PC-9 (cell line): ENCODE results near the gene CCDC174. TPM values are rescaled to one million over a fixed set of nuclear protein-coding genes. Genes with fewer than 3 reads are reported as not detected.

Experiments used
- BruUV-seq: library from RNA; stranded (reverse); fragments of 400-500 nt; replicated peaks from 2 replicates; lab custom pipeline; 2021; lab: Mats Ljungman, UMichigan
- CTCF ChIA-PET: fragments of 300-600 bp; sonication (Branson Sonifier 250); formaldehyde crosslinking; loops from one replicate; lab custom pipeline; 2022; ENCODE audit warnings: antibody characterized with exemption; lab: Charles Lee
- POLR2A ChIA-PET: fragments of 300-600 bp; sonication (Branson Sonifier 250); formaldehyde crosslinking; loops from one replicate; lab custom pipeline; 2022; ENCODE audit warnings: antibody characterized with exemption; ENCODE audit not compliant: unreplicated experiment; lab: Charles Lee
- DNase-seq, 2 experiments: peaks; one replicate each; pipeline versions ENCODE4 v3.0.0 to v3.0.0-alpha.2; 2015 to 2022; ENCODE audit warnings: mixed read lengths in 1 of 2
- H2AFZ ChIP-seq: fragments of 200-600 bp; sonication (generic); 2 replicates; pipeline ENCODE4 v1.8.1; 2017; ENCODE audit warnings: antibody characterized with exemption
- H3F3A ChIP-seq: fragments of 200-600 bp; sonication (generic); 2 replicates; pipeline ENCODE4 v1.8.1; 2017; ENCODE audit warnings: antibody characterized with exemption, mild to moderate bottlenecking, low read depth; ENCODE audit not compliant: insufficient read depth
- H3K27ac ChIP-seq: fragments of 200-600 bp; sonication (generic); 2 replicates; pipeline ENCODE4 v1.6.1; 2016; ENCODE audit warnings: mixed run types
- H3K27me3 ChIP-seq: fragments of 200-600 bp; sonication (generic); 2 replicates; pipeline ENCODE4 v1.6.1; 2016; ENCODE audit warnings: low read depth, mixed run types; ENCODE audit not compliant: insufficient read depth
- H3K36me3 ChIP-seq: fragments of 200-600 bp; sonication (generic); 2 replicates; pipeline ENCODE4 v1.6.1; 2016; ENCODE audit warnings: low read depth, mixed run types
- H3K4me1 ChIP-seq: fragments of 200-600 bp; sonication (generic); replicated peaks from 2 replicates; pipeline ENCODE4 v1.6.1; 2016; ENCODE audit warnings: mixed run types; ENCODE audit not compliant: insufficient read depth
- H3K4me2 ChIP-seq: fragments of 200-600 bp; sonication (generic); 2 replicates; pipeline ENCODE4 v1.6.1; 2017; ENCODE audit warnings: mixed run types
- H3K4me3 ChIP-seq: fragments of 200-600 bp; sonication (generic); 2 replicates; pipeline ENCODE4 v1.6.1; 2016; ENCODE audit warnings: mixed run types
- H3K79me2 ChIP-seq: fragments of 200-600 bp; sonication (generic); 2 replicates; pipeline ENCODE4 v1.6.1; 2017; ENCODE audit warnings: low read depth, mixed run types
- H3K9me2 ChIP-seq: fragments of 200-600 bp; sonication (generic); 2 replicates; pipeline ENCODE4 v1.8.1; 2017; ENCODE audit warnings: mild to moderate bottlenecking; ENCODE audit not compliant: insufficient read depth
- H3K9me3 ChIP-seq: fragments of 200-600 bp; sonication (generic); 2 replicates; pipeline ENCODE4 v1.8.1; 2016; ENCODE audit warnings: low read depth; ENCODE audit not compliant: insufficient read depth
- H4K20me1 ChIP-seq: fragments of 200-600 bp; sonication (generic); 2 replicates; pipeline ENCODE4 v1.8.1; 2017; ENCODE audit not compliant: insufficient read depth
- CTCF ChIP-seq: fragments of 200-600 bp; sonication (generic); conservative IDR thresholded peaks from 2 replicates; pipeline ENCODE4 v1.6.1; 2017; ENCODE audit warnings: mixed run types, antibody characterized with exemption, mild to moderate bottlenecking, moderate library complexity
- EZH2 ChIP-seq: fragments of 200-600 bp; sonication (generic); IDR thresholded peaks from 2 replicates; pipeline ENCODE4 v1.8.0; 2017; ENCODE audit warnings: antibody characterized with exemption, low read depth
- intact Hi-C: fragments of 100-400 bp; cut with micrococcal nuclease; formaldehyde crosslinking; loops from one replicate; pipeline ENCODE4 v1.10.0; 2022; ENCODE audit not compliant: unreplicated experiment
- total RNA-seq: library from RNA; stranded (reverse); gene quantifications from 2 replicates; pipeline ENCODE4 v1.2.3, GENCODE V29; 2021

Gene CCDC174
- total RNA-seq, 1 experiment from 2014 or later, result 14.7 TPM

GRCh38 chr3:14636496-14637087 lies 15.0 kb upstream of the CCDC174 start:
- ChIA-PET CTCF (no interaction called here), POLR2A (no interaction called here)
- H2AFZ ChIP-seq, result no peak overlapping the region
- intact Hi-C loops, result no loop called here
- H4K20me1 ChIP-seq, result no peaks in the 10 kb centered on the region
- no peaks in the 10 kb centered on the region for H3K36me3 ChIP-seq
- no TSS peak for BruUV-seq
- H3K9me3 ChIP-seq, result no peaks in the 10 kb centered on the region
- H3K27ac ChIP-seq, result no peak overlapping the region
- TF ChIP-seq CTCF, result no peak
- no peak for TF ChIP-seq EZH2
- H3K27me3 ChIP-seq, result peaks cover 28% of the 10 kb centered on the region; the same call in 1 of the 2 replicates
- 0 out of 2 replicates have a peak, but pooled peaks cover 5% of the 10 kb centered on the region for H3K4me1 ChIP-seq
- no peaks in the 10 kb centered on the region for H3F3A ChIP-seq
- DNase-seq, result no peak
- H3K4me2 ChIP-seq, result no peak overlapping the region
- no peaks in the 10 kb centered on the region for H3K79me2 ChIP-seq
- no peaks in the 10 kb centered on the region for H3K9me2 ChIP-seq
- H3K4me3 ChIP-seq, result no peak overlapping the region

GRCh38 chr3:14640157-14640562 lies 11.4 kb upstream of the CCDC174 start:
- BruUV-seq, result no TSS peak
- Histone ChIP-seq H3F3A (no peaks in the 10 kb centered on the region), H3K4me1 (0 out of 2 replicates have a peak, but pooled peaks cover under 1% of the 10 kb centered on the region), H3K4me3 (no peak overlapping the region), H3K4me2 (no peak overlapping the region), H3K9me3 (no peaks in the 10 kb centered on the region), H4K20me1 (no peaks in the 10 kb centered on the region), H3K9me2 (no peaks in the 10 kb centered on the region), H3K27me3 (peaks cover 50% of the 10 kb centered on the region; the same call in 1 of the 2 replicates), H3K27ac (no peak overlapping the region), H2AFZ (no peak overlapping the region), H3K36me3 (no peaks in the 10 kb centered on the region), H3K79me2 (no peaks in the 10 kb centered on the region)
- POLR2A ChIA-PET, result no interaction called here
- CTCF ChIA-PET, result no interaction called here
- no peak for DNase-seq
- TF ChIP-seq CTCF (no peak), EZH2 (no peak)
- intact Hi-C loops, result no loop called here

- no peak for DNase-seq
- CTCF ChIA-PET, result interaction anchor here (0.6 kb wide), 1 partner anchor 431 kb away, joined by 4 read pairs; no protein-coding TSS in a partner anchor
These were observed 10.8 kb upstream of the CCDC174 start for GRCh38 chr3:14640734-14641133.

More at GRCh38 chr3:14640734-14641133, 10.8 kb upstream of the CCDC174 start:
- no TSS peak for BruUV-seq
- POLR2A ChIA-PET, result no interaction called here
- no peaks in the 10 kb centered on the region for H3K79me2 ChIP-seq
- H3K9me2 ChIP-seq, result no peaks in the 10 kb centered on the region
- H2AFZ ChIP-seq, result no peak overlapping the region
- H3K4me2 ChIP-seq, result no peak overlapping the region
- peaks cover 52% of the 10 kb centered on the region; the same call in 1 of the 2 replicates for H3K27me3 ChIP-seq
- H3K4me1 ChIP-seq, result no peaks in the 10 kb centered on the region
- H3K36me3 ChIP-seq, result no peaks in the 10 kb centered on the region
- no peaks in the 10 kb centered on the region for H4K20me1 ChIP-seq
- intact Hi-C loops, result no loop called here
- no peak overlapping the region for H3K4me3 ChIP-seq
- no peaks in the 10 kb centered on the region for H3F3A ChIP-seq
- TF ChIP-seq EZH2, result no peak
- no peak for TF ChIP-seq CTCF
- no peak overlapping the region for H3K27ac ChIP-seq
- no peaks in the 10 kb centered on the region for H3K9me3 ChIP-seq
